ENCODE data around the gene TSKS. TPM values are rescaled to one million over a fixed set of nuclear protein-coding genes. Genes with fewer than 3 reads are reported as not detected.

Gene TSKS
- total RNA-seq, 1 donor from 2014 or later: 1.2 TPM

DNA sequence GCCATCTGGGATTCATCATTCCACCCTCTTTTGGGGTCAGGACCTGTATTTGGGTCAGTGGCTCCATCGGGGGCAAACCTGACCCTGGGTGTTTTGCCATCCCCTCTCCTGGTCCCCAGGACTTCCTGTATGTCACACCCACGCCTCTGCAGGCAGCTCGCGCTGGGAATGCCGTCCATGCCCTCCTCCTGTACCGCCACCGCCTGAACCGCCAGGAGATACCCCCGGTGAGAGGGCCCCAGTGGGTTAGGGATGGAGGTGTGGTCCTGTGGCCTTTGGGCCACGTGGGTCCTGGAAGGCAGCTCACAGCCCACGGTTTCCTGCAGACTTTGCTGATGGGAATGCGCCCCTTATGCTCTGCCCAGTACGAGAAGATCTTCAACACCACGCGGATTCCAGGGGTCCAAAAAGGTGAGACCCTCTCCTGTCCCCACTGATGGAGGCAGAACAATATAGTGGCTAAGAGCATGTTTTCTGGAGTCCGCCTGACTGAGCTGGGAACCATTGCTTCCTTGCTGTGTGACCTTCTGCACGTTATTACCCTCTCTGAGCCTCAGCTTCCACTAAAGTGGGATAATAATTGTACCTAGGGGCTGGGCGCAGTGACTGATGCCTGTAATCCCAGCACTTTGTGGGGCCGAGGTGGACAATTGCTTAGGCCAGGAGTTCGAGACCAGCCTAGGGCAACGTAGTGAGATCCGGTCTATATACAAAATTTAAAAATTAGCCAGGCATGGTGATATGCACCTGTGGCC, 58.0 kb downstream of the TSKS start:
- H3K4me1 ChIP-seq: no peaks in the 10 kb centered on the region
- H3K36me3 ChIP-seq: no peaks in the 10 kb centered on the region
- intact Hi-C loops (cut with DNase I): no loop called here
- H3K27ac ChIP-seq: no peak overlapping the region
- H3K4me3 ChIP-seq: no peak overlapping the region
- no peak for DNase-seq (ENCODE audit: extremely low spot score in 2 of 2)
- TF ChIP-seq, protein P1, sequence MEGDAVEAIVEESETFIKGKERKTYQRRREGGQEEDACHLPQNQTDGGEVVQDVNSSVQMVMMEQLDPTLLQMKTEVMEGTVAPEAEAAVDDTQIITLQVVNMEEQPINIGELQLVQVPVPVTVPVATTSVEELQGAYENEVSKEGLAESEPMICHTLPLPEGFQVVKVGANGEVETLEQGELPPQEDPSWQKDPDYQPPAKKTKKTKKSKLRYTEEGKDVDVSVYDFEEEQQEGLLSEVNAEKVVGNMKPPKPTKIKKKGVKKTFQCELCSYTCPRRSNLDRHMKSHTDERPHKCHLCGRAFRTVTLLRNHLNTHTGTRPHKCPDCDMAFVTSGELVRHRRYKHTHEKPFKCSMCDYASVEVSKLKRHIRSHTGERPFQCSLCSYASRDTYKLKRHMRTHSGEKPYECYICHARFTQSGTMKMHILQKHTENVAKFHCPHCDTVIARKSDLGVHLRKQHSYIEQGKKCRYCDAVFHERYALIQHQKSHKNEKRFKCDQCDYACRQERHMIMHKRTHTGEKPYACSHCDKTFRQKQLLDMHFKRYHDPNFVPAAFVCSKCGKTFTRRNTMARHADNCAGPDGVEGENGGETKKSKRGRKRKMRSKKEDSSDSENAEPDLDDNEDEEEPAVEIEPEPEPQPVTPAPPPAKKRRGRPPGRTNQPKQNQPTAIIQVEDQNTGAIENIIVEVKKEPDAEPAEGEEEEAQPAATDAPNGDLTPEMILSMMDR (IDR thresholded peaks at IDR 0.05): no peak
- H3K27me3 ChIP-seq: no peaks in the 10 kb centered on the region
- H3K9me3 ChIP-seq: no peaks in the 10 kb centered on the region

DNA sequence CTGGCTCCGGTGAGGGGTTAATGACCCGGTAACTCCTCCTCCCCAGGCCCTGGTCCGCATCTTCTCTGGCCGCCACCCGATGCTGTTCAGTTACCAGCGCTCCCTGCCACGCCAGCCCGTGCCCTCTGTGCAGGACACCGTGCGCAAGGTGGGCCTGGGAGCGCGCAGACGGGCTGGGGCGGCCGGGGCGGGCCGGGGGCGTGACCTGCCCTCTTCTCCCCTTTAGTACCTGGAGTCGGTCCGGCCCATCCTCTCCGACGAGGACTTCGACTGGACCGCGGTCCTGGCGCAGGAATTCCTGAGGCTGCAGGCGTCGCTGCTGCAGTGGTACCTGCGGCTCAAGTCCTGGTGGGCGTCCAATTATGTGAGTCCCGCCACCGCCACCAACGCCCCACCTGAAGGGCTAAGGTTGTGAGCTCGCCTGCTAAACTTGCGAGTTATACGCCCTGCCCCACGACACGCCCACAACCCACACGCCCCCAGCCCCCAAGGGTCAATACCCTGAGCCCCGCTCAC, 61.8 kb downstream of the TSKS start:
- intact Hi-C loops (cut with DNase I): no loop called here
- no peaks in the 10 kb centered on the region for H3K27me3 ChIP-seq

DNA sequence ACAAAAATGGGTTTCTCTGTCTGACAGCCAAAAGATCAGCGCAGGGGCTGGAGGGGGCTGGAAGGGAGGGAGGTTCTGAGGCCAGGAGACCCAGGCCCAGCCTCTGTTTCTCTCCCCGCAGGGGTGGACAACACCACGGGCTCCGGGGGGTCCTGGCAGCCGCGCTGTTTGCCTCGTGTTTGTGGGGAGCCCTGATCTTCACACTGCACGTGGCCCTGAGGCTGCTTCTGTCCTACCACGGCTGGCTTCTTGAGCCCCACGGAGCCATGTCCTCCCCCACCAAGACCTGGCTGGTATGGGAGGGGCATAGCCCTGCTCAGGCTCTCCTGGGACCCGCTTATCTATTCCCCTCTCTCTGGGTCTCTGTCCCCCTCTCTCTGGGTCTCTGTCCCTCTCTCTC, 62.5 kb downstream of the TSKS start:
- H3K4me3 ChIP-seq: no peak overlapping the region
- no peaks in the 10 kb centered on the region for H3K27me3 ChIP-seq
- no peaks in the 10 kb centered on the region for H3K36me3 ChIP-seq
- DNase-seq (ENCODE audit: extremely low spot score in 2 of 2): no peak
- TF ChIP-seq, protein P1 (IDR thresholded peaks at IDR 0.05): no peak
- TF ChIP-seq POLR2AphosphoS5 (IDR thresholded peaks at IDR 0.05; ENCODE audit: insufficient read depth in 1 of 2, low read depth in 1 of 2): no peak
- no peak for TF ChIP-seq POLR2A (IDR thresholded peaks at IDR 0.05)
- H3K4me1 ChIP-seq: no peaks in the 10 kb centered on the region
- H3K27ac ChIP-seq: no peak overlapping the region
- intact Hi-C loops (cut with DNase I): no loop called here
- H3K9me3 ChIP-seq: no peaks in the 10 kb centered on the region

More for the DNA sequence above, 61.8 kb downstream of the TSKS start:
- no peak overlapping the region for H3K27ac ChIP-seq
- no peaks in the 10 kb centered on the region for H3K9me3 ChIP-seq
- DNase-seq (ENCODE audit: extremely low spot score in 2 of 2): no peak
- no peak overlapping the region for H3K4me3 ChIP-seq
- no peaks in the 10 kb centered on the region for H3K36me3 ChIP-seq
- TF ChIP-seq, protein P1 (IDR thresholded peaks at IDR 0.05): no peak
- TF ChIP-seq POLR2A (IDR thresholded peaks at IDR 0.05) (no peak), POLR2AphosphoS5 (IDR thresholded peaks at IDR 0.05; ENCODE audit: insufficient read depth in 1 of 2, low read depth in 1 of 2) (no peak)
- no peaks in the 10 kb centered on the region for H3K4me1 ChIP-seq

DNA sequence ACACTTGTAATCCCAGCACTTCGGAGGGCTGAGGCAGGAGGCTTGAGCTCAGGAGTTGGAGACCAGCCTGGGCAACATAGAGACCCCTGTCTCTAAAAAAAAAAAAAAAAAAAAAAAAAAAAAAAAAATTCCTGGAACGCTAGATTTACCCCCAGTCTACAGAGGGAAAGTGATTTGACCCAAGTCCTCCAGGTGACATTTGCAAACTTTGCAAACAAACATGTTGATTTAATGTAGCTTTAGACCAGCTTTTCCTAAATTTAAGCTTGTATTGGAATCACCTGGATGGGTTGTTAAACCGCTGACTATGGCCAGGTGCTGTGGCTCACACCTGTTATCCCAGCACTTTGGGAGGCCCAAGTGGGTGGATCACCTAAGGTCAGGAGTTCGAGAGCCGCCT, 63.7 kb downstream of the TSKS start:
- intact Hi-C loops (cut with DNase I): no loop called here
- TF ChIP-seq, protein P1 (IDR thresholded peaks at IDR 0.05): no peak
- TF ChIP-seq POLR2A (IDR thresholded peaks at IDR 0.05) (no peak), POLR2AphosphoS5 (IDR thresholded peaks at IDR 0.05; ENCODE audit: insufficient read depth in 1 of 2, low read depth in 1 of 2) (no peak)
- H3K9me3 ChIP-seq: no peaks in the 10 kb centered on the region

DNA sequence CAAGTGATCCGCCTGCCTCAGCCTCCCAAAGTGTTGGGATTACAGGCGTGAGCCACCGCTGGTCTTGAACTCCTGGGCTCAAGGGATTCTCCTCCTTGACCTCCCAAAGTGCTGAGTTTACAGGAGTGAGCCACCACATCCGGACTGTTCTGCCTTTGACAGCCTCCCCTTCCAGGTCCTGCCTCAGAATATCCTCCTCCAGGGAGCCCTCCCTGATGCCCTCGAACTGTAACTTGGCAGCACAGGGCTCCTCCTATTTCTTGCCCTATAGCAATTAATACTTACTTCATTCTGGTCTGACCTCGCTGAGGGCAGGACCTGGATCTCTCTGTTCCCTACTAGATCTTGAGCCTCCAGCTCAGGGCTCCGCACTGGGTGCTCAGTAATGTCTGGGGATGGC, 66.2 kb downstream of the TSKS start:
- Histone ChIP-seq H3K27ac (no peak overlapping the region), H3K36me3 (no peaks in the 10 kb centered on the region), H3K27me3 (no peaks in the 10 kb centered on the region), H3K4me1 (no peaks in the 10 kb centered on the region), H3K9me3 (no peaks in the 10 kb centered on the region), H3K4me3 (no peak overlapping the region)
- intact Hi-C loops (cut with DNase I): no loop called here
- TF ChIP-seq, protein P1 (IDR thresholded peaks at IDR 0.05): no peak
- TF ChIP-seq POLR2A (IDR thresholded peaks at IDR 0.05) (no peak), POLR2AphosphoS5 (IDR thresholded peaks at IDR 0.05; ENCODE audit: insufficient read depth in 1 of 2, low read depth in 1 of 2) (no peak)
- DNase-seq (ENCODE audit: extremely low spot score in 2 of 2): no peak

More for the DNA sequence above, 63.7 kb downstream of the TSKS start:
- Histone ChIP-seq H3K36me3 (no peaks in the 10 kb centered on the region), H3K4me1 (no peaks in the 10 kb centered on the region), H3K4me3 (no peak overlapping the region), H3K27me3 (no peaks in the 10 kb centered on the region), H3K27ac (no peak overlapping the region)
- DNase-seq (ENCODE audit: extremely low spot score in 2 of 2): no peak

Measured in vagina (tissue), 2 donors.